ENCODE measurements around the gene HES2. TPM values are rescaled to one million over a fixed set of nuclear protein-coding genes. Genes with fewer than 3 reads are reported as not detected.
"Not testable (repeated sequence)": the region's sequence is repeated elsewhere in the genome, so short reads cannot be mapped to it uniquely, and the experiment has no call there.

Gene HES2
- total and polyA plus RNA-seq, 12 donors, result 0.22 to 0.25 TPM; not detected in 10

DNA sequence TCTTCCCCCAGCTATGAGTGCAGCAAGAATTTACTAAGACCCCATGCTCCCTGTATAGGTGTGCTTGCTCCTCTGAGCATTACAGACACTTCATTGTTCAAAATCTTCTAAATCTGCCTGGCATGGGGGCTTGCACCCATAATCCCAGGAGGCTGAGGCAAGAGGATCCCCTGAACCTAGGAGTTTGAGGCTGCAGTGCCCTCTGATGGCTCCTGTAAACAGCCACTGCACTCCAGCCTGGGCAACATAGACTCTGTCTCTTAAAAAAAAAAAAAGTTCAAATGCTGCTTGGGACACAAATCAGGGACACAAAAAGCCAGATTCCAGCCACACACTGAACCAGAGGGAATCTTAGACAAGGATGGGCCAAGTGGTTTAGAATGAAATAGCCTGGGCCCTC is 22.7 kb downstream of the HES2 start:
- no peaks in the 10 kb centered on the region for H3K9me3 ChIP-seq
- intact Hi-C loops (cut with DNase I), result loop anchor here in 3 of 10 donors (5.0 to 10.0 kb wide), 2 partner anchors 35 to 142 kb away; no protein-coding TSS in a partner anchor
- H3K36me3 ChIP-seq, result no peaks in the 10 kb centered on the region
- TF ChIP-seq, protein P1, sequence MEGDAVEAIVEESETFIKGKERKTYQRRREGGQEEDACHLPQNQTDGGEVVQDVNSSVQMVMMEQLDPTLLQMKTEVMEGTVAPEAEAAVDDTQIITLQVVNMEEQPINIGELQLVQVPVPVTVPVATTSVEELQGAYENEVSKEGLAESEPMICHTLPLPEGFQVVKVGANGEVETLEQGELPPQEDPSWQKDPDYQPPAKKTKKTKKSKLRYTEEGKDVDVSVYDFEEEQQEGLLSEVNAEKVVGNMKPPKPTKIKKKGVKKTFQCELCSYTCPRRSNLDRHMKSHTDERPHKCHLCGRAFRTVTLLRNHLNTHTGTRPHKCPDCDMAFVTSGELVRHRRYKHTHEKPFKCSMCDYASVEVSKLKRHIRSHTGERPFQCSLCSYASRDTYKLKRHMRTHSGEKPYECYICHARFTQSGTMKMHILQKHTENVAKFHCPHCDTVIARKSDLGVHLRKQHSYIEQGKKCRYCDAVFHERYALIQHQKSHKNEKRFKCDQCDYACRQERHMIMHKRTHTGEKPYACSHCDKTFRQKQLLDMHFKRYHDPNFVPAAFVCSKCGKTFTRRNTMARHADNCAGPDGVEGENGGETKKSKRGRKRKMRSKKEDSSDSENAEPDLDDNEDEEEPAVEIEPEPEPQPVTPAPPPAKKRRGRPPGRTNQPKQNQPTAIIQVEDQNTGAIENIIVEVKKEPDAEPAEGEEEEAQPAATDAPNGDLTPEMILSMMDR (IDR thresholded peaks at IDR 0.05), result no peak
- DNase-seq (no peak), ATAC-seq (no peak)
- H3K4me1 ChIP-seq, result peaks cover 5 to 15% (median 13%) of the 10 kb centered on the region in 9 donors
- no peaks in the 10 kb centered on the region for H3K27me3 ChIP-seq
- H3K4me3 ChIP-seq, result no peak overlapping the region
- H3K27ac ChIP-seq, result no peak overlapping the region

DNA sequence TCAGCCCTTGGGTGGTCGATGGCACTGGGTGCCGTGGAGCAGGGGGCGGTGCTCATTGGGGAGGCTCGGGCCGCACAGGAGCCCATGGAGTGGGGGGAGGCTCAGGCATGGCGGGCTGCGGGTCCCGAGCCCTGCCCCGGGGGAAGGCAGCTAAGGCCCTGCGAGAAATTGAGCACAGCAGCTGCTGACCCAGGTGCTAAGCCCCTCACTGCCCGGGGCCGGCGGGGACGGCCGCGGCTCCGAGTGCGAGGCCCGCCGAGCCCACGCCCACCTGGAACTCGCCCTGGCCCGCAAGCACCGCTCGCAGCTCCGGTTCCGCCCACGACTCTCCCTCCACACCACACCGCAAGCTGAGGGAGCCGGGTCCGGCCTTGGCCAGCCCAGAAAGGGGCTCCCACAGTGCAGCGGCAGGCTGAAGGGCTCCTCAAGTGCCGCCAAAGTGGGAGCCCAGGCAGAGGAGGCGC is 23.9 kb downstream of the HES2 start:
- not testable (repeated sequence) for H3K36me3 ChIP-seq, H3K27ac ChIP-seq, H3K4me3 ChIP-seq, ATAC-seq, DNase-seq, H3K27me3 ChIP-seq, H3K9me3 ChIP-seq
- intact Hi-C loops (cut with DNase I), result loop anchor here in 3 of 10 donors (5.0 to 10.0 kb wide), 2 partner anchors 34 to 141 kb away; no protein-coding TSS in a partner anchor
- peaks cover 5 to 16% (median 13%) of the 10 kb centered on the region in 9 donors for H3K4me1 ChIP-seq
- 94 to 95% methylated on average over 25 to 34 of the region's 34 CpGs for WGBS, 2 donors

DNA sequence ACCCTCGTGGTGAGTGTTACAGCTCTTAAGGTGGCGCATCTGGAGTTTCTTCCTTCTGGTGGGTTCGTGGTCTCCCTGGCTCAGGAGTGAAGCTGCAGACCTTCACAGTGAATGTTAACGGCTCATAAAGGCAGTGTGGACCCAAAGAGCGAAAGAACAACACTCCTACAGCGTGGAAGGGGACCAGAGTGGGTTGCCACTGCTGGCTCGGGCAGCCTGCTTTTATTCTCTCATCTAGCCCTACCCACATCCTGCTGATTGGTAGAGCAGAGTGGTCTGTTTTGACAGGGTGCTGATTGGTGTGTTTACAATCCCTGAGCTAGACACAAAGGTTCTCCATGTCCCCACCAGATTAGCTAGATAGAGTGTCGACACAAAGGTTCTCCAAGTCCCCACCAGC is 24.6 kb downstream of the HES2 start:
- not testable (repeated sequence) for H3K9me3 ChIP-seq, H3K36me3 ChIP-seq, DNase-seq, ATAC-seq, H3K27ac ChIP-seq, H3K27me3 ChIP-seq, H3K4me3 ChIP-seq
- intact Hi-C loops (cut with DNase I), result loop anchor here in 3 of 10 donors (5.0 to 10.0 kb wide), 2 partner anchors 33 to 140 kb away; no protein-coding TSS in a partner anchor
- WGBS, 2 donors, result 91 to 94% methylated on average over 8 of the region's 8 CpGs
- peaks cover 5 to 16% (median 13%) of the 10 kb centered on the region in 9 donors for H3K4me1 ChIP-seq

DNA sequence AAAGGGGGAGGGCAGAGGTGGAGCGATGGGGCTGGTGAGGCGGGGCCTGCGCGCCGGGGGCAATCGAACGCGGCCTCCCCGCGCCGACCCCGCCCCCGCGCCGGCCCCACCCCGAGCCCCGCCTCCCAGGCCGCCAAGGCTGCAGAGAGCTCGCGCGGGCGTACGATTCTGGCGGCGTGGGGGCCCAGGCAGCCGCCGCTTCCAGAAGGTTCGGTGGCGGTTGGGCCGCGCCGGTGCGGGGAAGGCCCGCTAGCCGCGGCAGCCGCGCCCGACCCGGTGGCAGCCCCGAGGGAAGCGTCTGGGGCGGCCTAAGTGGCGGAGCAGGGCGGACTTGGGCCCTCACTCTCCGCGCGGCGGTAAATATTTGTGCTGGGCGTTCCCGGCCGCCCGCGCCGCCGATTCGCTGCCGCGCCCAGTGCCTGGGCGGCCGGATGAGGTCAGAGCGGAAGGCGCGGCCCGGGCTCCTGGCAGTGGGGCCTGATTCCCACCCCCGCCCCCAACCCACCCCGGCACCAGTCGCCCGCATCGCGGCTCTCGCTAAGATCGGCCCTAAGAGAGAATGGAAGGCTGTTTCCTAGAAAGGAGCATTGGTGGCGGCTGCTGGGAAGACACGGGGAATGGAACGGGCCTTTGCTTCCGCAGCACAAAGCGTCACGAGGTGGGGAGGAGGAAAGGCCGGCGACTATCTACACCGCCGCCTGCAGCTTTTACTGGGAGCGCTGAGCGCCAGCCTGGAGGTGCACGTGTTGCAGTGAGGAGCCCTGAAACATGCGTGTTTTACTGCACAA is 26.1 kb downstream of the HES2 start, which contains the start of gene ACOT7:
TSS of gene ACOT7 (minus strand) at position 368 of the 788 bp plus-strand sequence. CDS start 368 bp downstream, outside the sequence.
- peaks cover 5 to 16% (median 13%) of the 10 kb centered on the region in 9 donors for H3K4me1 ChIP-seq
- no peaks in the 10 kb centered on the region for H3K9me3 ChIP-seq
- ATAC-seq, result peak; percentile 95 to 99 (median 98)
- TF ChIP-seq, protein P1 (IDR thresholded peaks at IDR 0.05), result peak in 6 of 9 donors; percentile 8 to 56 (median 34)
- H3K27me3 ChIP-seq, result no peaks in the 10 kb centered on the region
- no peaks in the 10 kb centered on the region for H3K36me3 ChIP-seq
- H3K4me3 ChIP-seq, result peak within 1 kb of the TSS; percentile 37 to 76 (median 66)
- WGBS, 2 donors, result 0% methylated on average over 44 to 87 of the region's 87 CpGs
- peak within 1 kb of the TSS; percentile 86 to 99 (median 96) for H3K27ac ChIP-seq
- intact Hi-C loops (cut with DNase I), result loop anchor here in 4 of 10 donors (5.0 to 10.0 kb wide), 4 partner anchors 36 to 156 kb away; partner anchors contain the start of gene ICMT (in 1 of the 4)
- DNase-seq, result peak; percentile 89 to 90

DNA sequence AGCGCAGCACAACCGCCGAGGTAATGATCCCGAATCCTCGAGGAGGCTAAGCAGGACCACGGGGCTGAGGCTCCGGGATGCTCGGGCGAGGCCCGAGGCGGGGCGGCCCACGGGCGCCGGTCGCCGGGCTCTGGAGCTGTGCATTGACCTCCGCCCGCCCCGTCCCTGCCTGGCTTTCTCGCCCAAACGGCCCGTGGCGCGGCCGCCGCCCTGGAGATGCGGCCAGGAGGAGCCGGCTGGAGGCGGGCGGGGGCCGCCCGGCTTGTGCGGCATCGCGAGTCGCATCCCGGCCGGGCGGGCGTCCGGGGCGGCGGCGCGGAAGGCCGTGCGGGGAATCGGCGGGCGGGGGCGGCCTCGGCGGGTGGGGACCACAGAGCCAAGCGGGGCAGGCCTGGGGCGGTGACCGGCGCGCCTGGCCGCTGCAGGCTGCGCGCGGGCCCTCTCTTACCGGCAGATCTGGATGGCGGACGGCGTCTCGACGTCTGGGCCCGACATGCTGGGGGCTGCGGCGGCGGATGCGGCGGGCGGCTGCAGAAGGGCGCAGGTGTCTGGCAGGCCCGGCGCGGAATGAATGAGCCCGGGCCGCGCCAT is 26.8 kb downstream of the HES2 start:
- TF ChIP-seq, protein P1 (IDR thresholded peaks at IDR 0.05), result no peak
- H3K9me3 ChIP-seq, result no peaks in the 10 kb centered on the region
- ATAC-seq (peak in 5 of 8 donors; percentile 1 to 22 (median 18)), DNase-seq (no peak)
- H3K27ac ChIP-seq, result peak overlapping the region in 9 of 10 donors; percentile 86 to 99 (median 97)
- peaks cover 5 to 16% (median 13%) of the 10 kb centered on the region in 9 donors for H3K4me1 ChIP-seq
- H3K27me3 ChIP-seq, result no peaks in the 10 kb centered on the region
- H3K36me3 ChIP-seq, result no peaks in the 10 kb centered on the region
- WGBS, 2 donors, result 1% methylated on average over 26 to 83 of the region's 83 CpGs
- intact Hi-C loops (cut with DNase I), result loop anchor here in 4 of 10 donors (5.0 to 10.0 kb wide), 4 partner anchors 36 to 156 kb away; partner anchors contain the start of gene ICMT (in 1 of the 4)
- peak overlapping the region; percentile 37 to 76 (median 66) for H3K4me3 ChIP-seq
